Karpas-422 (cell line): ENCODE data around the gene TNFRSF8. TPM values are rescaled to one million over a fixed set of nuclear protein-coding genes. Genes with fewer than 3 reads are reported as not detected.
"Not testable (repeated sequence)": the region's sequence is repeated elsewhere in the genome, so short reads cannot be mapped to it uniquely, and the experiment has no call there.

Experiments used
- DNase-seq: peaks from one replicate; pipeline ENCODE4 v3.0.0-alpha.2; 2015
- H2AFZ ChIP-seq: fragments of 200-600 bp; sonication (generic); 2 replicates; pipeline ENCODE4 v1.6.1; 2014; ENCODE audit warnings: antibody characterized with exemption, low read length, mixed read lengths
- H3K27ac ChIP-seq: fragments of 200-600 bp; sonication (generic); 2 replicates; pipeline ENCODE4 v1.5.1; 2014; ENCODE audit warnings: mild to moderate bottlenecking, low read length, moderate library complexity
- H3K27me3 ChIP-seq: fragments of 200-600 bp; sonication (generic); 2 replicates; pipeline ENCODE4 v1.6.1; 2014; ENCODE audit warnings: low read length, mixed read lengths
- H3K36me3 ChIP-seq: fragments of 200-600 bp; sonication (generic); 2 replicates; pipeline ENCODE4 v1.6.1; 2014; ENCODE audit warnings: low read length, mixed read lengths; ENCODE audit not compliant: insufficient read depth
- H3K4me1 ChIP-seq: fragments of 200-600 bp; sonication (generic); 2 replicates; pipeline ENCODE4 v1.6.1; 2014; ENCODE audit warnings: mild to moderate bottlenecking, low read length, mixed read lengths
- H3K4me2 ChIP-seq: fragments of 200-600 bp; sonication (generic); 2 replicates; pipeline ENCODE4 v1.6.1; 2014; ENCODE audit warnings: low read length, low read depth, mild to moderate bottlenecking; ENCODE audit not compliant: poor library complexity, severe bottlenecking
- H3K4me3 ChIP-seq: fragments of 200-600 bp; sonication (generic); 2 replicates; pipeline ENCODE4 v1.5.1; 2014; ENCODE audit warnings: mild to moderate bottlenecking, antibody characterized with exemption, low read length, mixed read lengths
- H3K79me2 ChIP-seq: fragments of 200-600 bp; sonication (generic); 2 replicates; pipeline ENCODE4 v1.6.1; 2014; ENCODE audit warnings: mild to moderate bottlenecking, low read length, mixed read lengths
- H3K9ac ChIP-seq: fragments of 200-600 bp; sonication (generic); 2 replicates; pipeline ENCODE4 v1.6.0; 2014; ENCODE audit warnings: low read length
- H3K9me2 ChIP-seq: fragments of 200-600 bp; sonication (generic), shearing (Covaris generic); replicated peaks from 2 replicates; pipeline ENCODE4 v1.6.0; 2014; ENCODE audit warnings: mild to moderate bottlenecking, low read length, moderate library complexity; ENCODE audit not compliant: insufficient read depth
- H3K9me3 ChIP-seq: fragments of 300-700, 200-600 bp; sonication (generic); 2 replicates; pipeline ENCODE4 v1.6.1; 2014; ENCODE audit warnings: low read length, mixed read lengths
- H4K20me1 ChIP-seq: fragments of 200-600 bp; sonication (generic); 2 replicates; pipeline ENCODE4 v1.6.1; 2014; ENCODE audit warnings: mild to moderate bottlenecking, antibody characterized with exemption, low read length, low read depth; ENCODE audit not compliant: insufficient read depth
- total RNA-seq: library from RNA; depleted of rRNA; stranded (reverse); fragments of >200 nt; shearing (Covaris generic); gene quantifications from 2 replicates; pipeline ENCODE4 v1.2.3, GENCODE V29; 2014; ENCODE audit warnings: low replicate concordance

The TNFRSF8 gene
- total RNA-seq, 1 experiment from 2014 or later, result not detected

DNA sequence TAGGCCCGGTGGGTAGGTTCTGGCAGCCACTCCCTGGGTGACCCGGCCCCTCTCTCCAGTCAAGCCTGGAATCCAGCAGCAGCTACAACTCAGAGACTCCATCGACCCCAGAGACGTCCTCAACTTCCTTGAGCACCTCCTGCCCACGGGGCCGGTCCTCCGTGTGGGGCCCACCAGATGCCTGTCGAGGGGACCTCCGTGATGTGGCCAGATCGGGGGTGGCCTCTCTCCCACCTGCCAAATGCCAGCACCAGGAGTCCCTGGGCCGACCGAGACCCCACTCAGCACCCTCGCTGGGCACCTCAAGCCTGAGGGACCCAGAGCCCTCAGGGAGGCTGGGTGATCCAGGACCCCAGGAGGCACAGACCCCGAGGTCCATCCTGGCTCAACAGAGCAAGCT, 41.1 kb upstream of the TNFRSF8 start:
- Histone ChIP-seq H4K20me1 (no peaks in the 10 kb centered on the region), H3K4me2 (no peak overlapping the region)

DNA sequence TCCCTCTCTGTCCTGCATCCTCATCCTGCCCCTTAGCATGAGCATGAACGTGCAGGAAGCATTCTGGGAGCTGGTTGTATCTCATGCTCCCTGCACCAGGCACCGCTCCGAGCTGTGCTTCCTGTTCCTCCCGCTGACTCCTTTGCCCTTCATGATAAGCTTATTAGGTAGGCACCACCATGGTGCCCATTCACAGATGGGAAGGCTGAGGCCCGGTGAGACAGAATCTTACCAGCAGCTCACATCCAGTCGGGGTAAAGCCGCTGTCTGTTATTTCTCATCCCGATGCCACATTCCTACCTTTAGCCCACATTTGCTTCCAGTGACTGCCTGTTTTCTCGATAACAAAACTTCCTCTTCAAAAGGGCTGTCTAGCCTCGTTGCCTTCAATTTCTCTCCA, 36.5 kb upstream of the TNFRSF8 start:
- peaks cover 10% of the 10 kb centered on the region for H3K4me1 ChIP-seq
- H3K36me3 ChIP-seq, result 0 out of 2 replicates have a peak, but pooled peaks cover 2% of the 10 kb centered on the region

More for the DNA sequence above, 41.1 kb upstream of the TNFRSF8 start:
- H3K36me3 ChIP-seq, result 0 out of 2 replicates have a peak, but pooled peaks cover 2% of the 10 kb centered on the region
- no peak overlapping the region for H3K9ac ChIP-seq
- H3K27me3 ChIP-seq, result no peaks in the 10 kb centered on the region
- peaks cover 19% of the 10 kb centered on the region for H3K79me2 ChIP-seq
- H2AFZ ChIP-seq, result no peak overlapping the region
- no peak overlapping the region for H3K4me3 ChIP-seq
- H3K9me2 ChIP-seq, result no peaks in the 10 kb centered on the region
- H3K9me3 ChIP-seq, result no peaks in the 10 kb centered on the region
- peaks cover 11% of the 10 kb centered on the region for H3K4me1 ChIP-seq
- DNase-seq, result no peak
- H3K27ac ChIP-seq, result no peak overlapping the region

DNA sequence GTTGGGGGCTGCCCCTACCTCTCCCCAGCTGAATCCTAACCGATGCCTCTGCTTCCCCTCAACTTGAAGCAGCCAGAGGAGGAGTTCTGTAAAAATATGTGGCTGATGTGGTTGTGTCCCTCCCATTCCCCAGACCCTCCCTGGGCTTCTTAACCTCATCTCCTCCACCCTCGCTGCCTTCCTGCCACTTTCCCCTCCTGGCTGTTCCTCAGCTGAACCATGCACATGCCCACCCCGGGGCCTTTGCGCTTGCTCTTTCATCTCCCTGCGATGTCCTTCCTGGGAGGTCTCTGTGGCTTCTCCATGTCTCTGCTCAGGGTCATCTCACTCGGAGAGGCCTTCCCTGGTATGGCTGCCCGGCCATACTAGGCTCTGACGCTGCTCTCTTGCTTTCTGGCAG, 34.9 kb upstream of the TNFRSF8 start:
- Histone ChIP-seq H3K27me3 (no peaks in the 10 kb centered on the region), H3K4me2 (no peak overlapping the region), H3K4me3 (no peak overlapping the region), H4K20me1 (peaks cover 10% of the 10 kb centered on the region), H3K9me2 (no peaks in the 10 kb centered on the region), H3K36me3 (no peaks in the 10 kb centered on the region), H3K9ac (no peak overlapping the region), H3K9me3 (no peaks in the 10 kb centered on the region), H3K79me2 (no peaks in the 10 kb centered on the region), H3K27ac (no peak overlapping the region), H3K4me1 (peaks cover 10% of the 10 kb centered on the region), H2AFZ (no peak overlapping the region)
- no peak for DNase-seq

More for the DNA sequence above, 36.5 kb upstream of the TNFRSF8 start:
- Histone ChIP-seq H3K4me2 (no peak overlapping the region), H3K9ac (no peak overlapping the region), H2AFZ (no peak overlapping the region), H3K27ac (no peak overlapping the region), H3K4me3 (no peak overlapping the region), H3K9me2 (no peaks in the 10 kb centered on the region), H3K79me2 (peaks cover 1% of the 10 kb centered on the region), H4K20me1 (peaks cover 2% of the 10 kb centered on the region), H3K27me3 (no peaks in the 10 kb centered on the region), H3K9me3 (no peaks in the 10 kb centered on the region)
- DNase-seq, result no peak

DNA sequence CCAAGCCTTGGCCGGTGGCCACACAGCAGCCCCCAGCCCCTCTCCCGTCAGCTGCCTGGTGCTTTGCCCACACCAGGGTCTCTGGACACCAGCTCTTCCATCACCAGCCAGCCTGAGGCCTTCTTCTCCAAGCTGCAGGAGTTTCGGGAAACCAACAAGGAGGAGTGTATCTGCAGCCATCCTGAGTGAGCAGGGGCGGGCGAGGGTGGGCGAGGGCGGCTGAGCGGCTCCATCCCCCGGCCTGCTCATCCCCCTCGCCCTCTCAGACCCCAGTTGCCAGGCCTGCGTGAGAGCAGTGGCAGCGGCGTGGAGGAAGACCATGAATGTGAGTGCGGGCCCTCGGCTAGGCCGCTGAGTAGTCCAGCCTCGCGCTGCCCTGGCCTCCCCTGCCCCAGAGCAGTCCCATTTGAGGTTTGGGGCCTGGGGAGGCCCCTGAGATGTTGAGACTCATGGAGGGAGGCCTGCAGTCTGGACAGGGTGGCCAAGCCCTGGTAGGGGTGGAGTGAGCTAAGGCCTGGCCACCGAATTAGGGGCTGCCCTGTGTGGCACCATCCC, 34.1 kb upstream of the TNFRSF8 start:
- H4K20me1 ChIP-seq, result peaks cover 10% of the 10 kb centered on the region
- H3K27me3 ChIP-seq, result no peaks in the 10 kb centered on the region
- no peaks in the 10 kb centered on the region for H3K9me3 ChIP-seq
- H3K9ac ChIP-seq, result no peak overlapping the region
- H3K36me3 ChIP-seq, result no peaks in the 10 kb centered on the region
- DNase-seq, result no peak
- peaks cover 10% of the 10 kb centered on the region for H3K4me1 ChIP-seq
- no peaks in the 10 kb centered on the region for H3K9me2 ChIP-seq
- no peaks in the 10 kb centered on the region for H3K79me2 ChIP-seq
- no peak overlapping the region for H3K4me3 ChIP-seq
- H3K4me2 ChIP-seq, result no peak overlapping the region
- no peak overlapping the region for H2AFZ ChIP-seq
- no peak overlapping the region for H3K27ac ChIP-seq

DNA sequence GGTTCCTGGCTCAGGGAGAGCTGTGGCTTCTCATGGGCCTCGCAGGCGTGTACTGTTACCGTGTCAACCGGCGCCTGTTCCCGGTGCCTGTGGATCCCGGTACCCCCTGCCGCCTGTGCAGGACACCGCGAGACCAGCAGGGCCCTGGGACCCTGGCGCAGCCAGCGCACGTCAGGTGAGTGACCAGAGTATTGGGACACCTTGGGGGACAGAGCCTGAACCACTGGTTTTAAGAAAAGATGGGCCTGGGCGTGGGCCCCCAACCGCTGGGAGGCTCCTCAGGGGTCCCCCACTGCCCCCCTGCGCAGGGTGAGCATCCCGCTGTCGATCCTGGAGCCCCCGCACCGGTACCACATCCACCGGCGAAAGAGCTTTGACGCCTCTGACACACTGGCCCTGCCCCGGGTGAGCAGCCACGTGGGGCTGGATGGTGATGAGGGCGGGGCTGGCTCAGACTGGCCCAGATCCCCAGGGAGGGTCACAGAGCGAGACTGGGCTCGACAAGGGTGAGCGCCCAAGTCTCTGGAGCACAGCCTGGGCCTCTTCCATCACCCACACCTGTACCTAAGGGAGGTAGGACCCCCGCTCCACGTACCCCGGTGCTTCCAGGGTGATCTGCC, 33.3 kb upstream of the TNFRSF8 start:
- no peaks in the 10 kb centered on the region for H3K79me2 ChIP-seq
- peaks cover 10% of the 10 kb centered on the region for H3K4me1 ChIP-seq
- peaks cover 10% of the 10 kb centered on the region for H4K20me1 ChIP-seq
- H3K9me2 ChIP-seq, result no peaks in the 10 kb centered on the region
- H3K9ac ChIP-seq, result no peak overlapping the region
- no peaks in the 10 kb centered on the region for H3K27me3 ChIP-seq
- H3K36me3 ChIP-seq, result no peaks in the 10 kb centered on the region
- no peak overlapping the region for H3K27ac ChIP-seq
- H3K4me2 ChIP-seq, result no peak overlapping the region
- DNase-seq, result peak; percentile 70
- no peaks in the 10 kb centered on the region for H3K9me3 ChIP-seq
- no peak overlapping the region for H3K4me3 ChIP-seq
- no peak overlapping the region for H2AFZ ChIP-seq

DNA sequence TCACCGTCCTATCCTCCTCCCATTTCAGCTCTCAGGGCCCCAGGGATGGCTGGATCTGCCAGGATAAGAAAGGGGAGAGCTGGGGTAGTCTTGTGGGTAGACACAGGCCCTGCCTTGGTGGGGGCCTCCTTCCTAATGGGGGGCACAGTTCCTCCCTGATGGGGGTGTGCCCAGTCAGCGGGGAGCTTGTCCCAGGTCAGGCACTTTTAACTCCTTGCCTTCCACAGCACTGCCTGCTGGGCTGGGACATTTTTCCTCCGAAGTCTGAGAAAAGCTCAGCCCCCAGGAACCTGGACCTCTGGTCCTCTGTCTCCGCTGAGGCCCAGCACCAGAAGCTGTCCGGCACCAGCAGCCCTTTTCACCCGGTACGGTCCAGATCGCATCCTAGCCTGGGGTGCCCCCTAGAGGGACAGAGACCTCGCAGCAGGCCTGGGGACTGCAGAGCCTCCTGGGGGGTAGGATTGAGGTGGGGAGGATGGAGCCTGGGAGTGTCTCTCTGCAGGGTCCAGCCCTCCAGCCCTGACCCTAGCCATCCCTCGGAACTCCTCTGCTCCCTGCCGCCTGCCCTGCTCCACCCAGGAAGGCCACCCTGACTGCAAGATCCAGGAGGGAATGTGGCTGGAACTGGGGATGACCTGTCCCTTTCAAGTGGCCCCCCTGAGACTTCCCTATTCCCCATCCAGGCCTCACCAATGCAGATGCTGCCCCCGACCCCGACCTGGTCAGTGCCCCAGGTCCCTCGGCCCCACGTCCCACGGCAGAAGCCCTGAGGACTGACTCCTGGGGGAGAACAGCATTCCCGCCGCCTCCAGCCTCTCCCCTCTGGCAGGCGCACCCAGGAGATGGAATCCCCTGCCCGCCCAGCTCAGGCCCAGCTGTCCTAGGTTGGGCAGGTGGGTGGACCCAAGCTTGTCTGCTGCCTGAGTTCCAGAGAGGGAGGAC, 31.8 kb upstream of the TNFRSF8 start:
- Histone ChIP-seq H3K4me2 (no peak overlapping the region), H4K20me1 (peaks cover 10% of the 10 kb centered on the region), H3K36me3 (no peaks in the 10 kb centered on the region), H3K27ac (no peak overlapping the region), H3K4me3 (no peak overlapping the region), H3K9me2 (no peaks in the 10 kb centered on the region), H3K27me3 (no peaks in the 10 kb centered on the region), H3K79me2 (no peaks in the 10 kb centered on the region), H3K9me3 (no peaks in the 10 kb centered on the region), H2AFZ (no peak overlapping the region), H3K4me1 (peaks cover 10% of the 10 kb centered on the region), H3K9ac (no peak overlapping the region)
- DNase-seq, result peak; percentile 77

DNA sequence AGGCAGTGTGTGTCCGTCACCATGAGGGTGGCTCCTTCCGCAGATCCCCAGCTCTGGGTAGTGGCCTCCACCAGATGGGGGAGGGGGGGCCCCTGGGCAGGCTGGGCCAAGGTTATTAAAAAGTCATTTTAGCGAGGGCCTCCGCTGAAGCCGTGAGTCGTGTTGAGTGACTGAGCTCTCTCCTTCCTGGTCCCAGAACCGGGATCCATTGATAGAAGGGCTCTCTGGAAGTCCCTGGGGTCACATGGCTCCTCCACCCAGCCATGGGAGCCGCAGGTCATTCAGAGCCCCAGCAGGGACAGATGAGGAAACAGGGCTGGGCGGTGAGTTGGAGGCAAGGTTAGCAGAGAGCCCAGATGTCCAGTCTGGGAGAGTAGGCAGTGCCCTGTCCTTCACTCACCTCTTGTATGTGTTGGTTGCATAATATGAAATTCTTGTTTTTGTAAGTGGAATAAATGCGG, 30.9 kb upstream of the TNFRSF8 start:
- Histone ChIP-seq H3K36me3 (no peaks in the 10 kb centered on the region), H3K79me2 (no peaks in the 10 kb centered on the region), H4K20me1 (peaks cover 10% of the 10 kb centered on the region), H2AFZ (no peak overlapping the region), H3K4me1 (peaks cover 10% of the 10 kb centered on the region), H3K9me3 (no peaks in the 10 kb centered on the region), H3K27ac (no peak overlapping the region), H3K9ac (no peak overlapping the region), H3K27me3 (no peaks in the 10 kb centered on the region), H3K4me2 (no peak overlapping the region), H3K4me3 (no peak overlapping the region), H3K9me2 (no peaks in the 10 kb centered on the region)
- no peak for DNase-seq

DNA sequence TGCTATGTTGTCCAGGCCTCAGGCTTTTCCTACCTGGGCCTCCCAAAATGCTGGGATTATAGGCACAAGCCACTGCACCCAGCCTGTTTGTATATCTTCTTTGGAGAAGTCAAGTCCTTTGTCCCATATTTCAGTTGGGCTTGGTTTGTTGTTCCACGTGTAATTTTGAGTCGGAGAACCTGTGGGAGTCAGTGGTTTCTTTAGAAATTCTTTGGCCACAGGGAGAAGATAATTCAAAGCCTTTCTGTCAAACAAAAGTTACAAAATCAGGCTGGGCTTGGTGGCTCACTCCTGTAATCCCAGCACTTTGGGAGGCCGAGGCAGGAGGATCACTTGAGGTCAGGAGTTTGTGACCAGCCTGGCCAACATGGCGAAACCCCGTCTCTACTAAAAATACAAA, 29.7 kb upstream of the TNFRSF8 start:
- H2AFZ ChIP-seq, H3K4me2 ChIP-seq: not testable (repeated sequence)

More for the DNA sequence above, 29.7 kb upstream of the TNFRSF8 start:
- H3K4me1 ChIP-seq, H3K9me2 ChIP-seq, H3K27me3 ChIP-seq, H3K27ac ChIP-seq, DNase-seq, H3K36me3 ChIP-seq, H3K9me3 ChIP-seq, H3K4me3 ChIP-seq, H3K9ac ChIP-seq, H3K79me2 ChIP-seq: not testable (repeated sequence)
- peaks cover 10% of the 10 kb centered on the region for H4K20me1 ChIP-seq
